Ovary (tissue), 10 donors: ENCODE results near the gene FLACC1. TPM values are rescaled to one million over a fixed set of nuclear protein-coding genes. Genes with fewer than 3 reads are reported as not detected.
A peak's percentile ranks its signal among the peaks of the same experiment; 100 is the strongest.

Source experiments
- DNase-seq, 5 donors: peaks; one replicate each; pipeline ENCODE4 v3.0.0-alpha.2; 2019 to 2020
- H3K27ac ChIP-seq, 2 donors: fragments of 200-600 bp; one replicate each; pipeline versions ENCODE4 v1.5.1 to v1.8.0; 2019 to 2022
- H3K27me3 ChIP-seq: fragments of 200-600 bp; one replicate; pipeline ENCODE4 v1.8.0; 2022
- H3K36me3 ChIP-seq: fragments of 200-600 bp; sonication (generic); one replicate; pipeline ENCODE4 v1.5.1; 2019
- H3K4me1 ChIP-seq: one replicate; pipeline ENCODE4 v1.8.1; 2013; ENCODE audit warnings: mild to moderate bottlenecking, moderate library complexity; ENCODE audit not compliant: insufficient read depth
- H3K4me3 ChIP-seq: fragments of 200-600 bp; sonication (generic); one replicate; pipeline ENCODE4 v1.5.1; 2017
- H3K9me3 ChIP-seq, 2 donors: fragments of 200-600 bp in 1 of 2; sonication (generic) in 1 of 2; one replicate each; pipeline versions ENCODE4 v1.5.1 to v1.8.1; 2013 to 2019; ENCODE audit warnings: mild to moderate bottlenecking in 1 of 2, moderate library complexity in 1 of 2
- CTCF ChIP-seq, 3 donors: fragments of 450-650 bp in 2 of 3; fragments of 200-600 bp in 1 of 3; IDR thresholded peaks; one replicate each; pipeline versions ENCODE4 v1.5.1 to v1.8.0; 2016 to 2022; ENCODE audit warnings: antibody characterized with exemption in 3 of 3, mild to moderate bottlenecking in 1 of 3
- EP300 ChIP-seq: sonication (generic); formaldehyde crosslinking; IDR thresholded peaks from one replicate; pipeline ENCODE4 v1.6.1; 2017; ENCODE audit warnings: antibody characterized with exemption
- POLR2A ChIP-seq: fragments of 450-650 bp; IDR thresholded peaks from one replicate; pipeline ENCODE4 v1.6.1; 2017; ENCODE audit warnings: antibody characterized with exemption, mild to moderate bottlenecking, moderate library complexity
- WGBS, 3 donors: extraction: QIAGEN DNeasy Blood & Tissue Kit in 1 of 3; methylation state at CpG; one replicate each; pipeline versions ENCODE4 v1.1.5 to v1.1.7; 2013 to 2017; 5-methylcytosine and 5-hydroxymethylcytosine counted together
- intact Hi-C, 4 donors: fragments of 100-400 bp; cut with DNase I; formaldehyde crosslinking; loops; one replicate each; pipeline versions ENCODE4 v1.11.0 to v1.15.1; 2022 to 2023
- long read RNA-seq, 3 donors: library from polyadenylated mRNA in 2 of 3; unstranded in 2 of 3; transcript quantifications; one replicate each; pipeline ENCODE4 v2.0.0 and lab custom pipeline, GENCODE V29; 2021 to 2026
- polyA plus RNA-seq, 2 donors: library from polyadenylated mRNA; stranded (reverse); fragments of 200-250 nt in 1 of 2; fragments of 350-450 nt in 1 of 2; fragmentation: Illumina TruSeq in 1 of 2; extraction: RNeasy Lipid Tissue Mini Kit (QIAGEN cat#74804) in 1 of 2; gene quantifications; one replicate each; pipeline ENCODE4 v1.2.3, GENCODE V29; 2013 to 2014
- total RNA-seq, 7 donors: library from RNA; depleted of rRNA in 2 of 7; stranded (reverse); fragments of >200 nt in 2 of 7; fragmentation: NEBNext Ultra II Directional in 3 of 7; extraction: Animal tissue kit (Norgen Biotek cat#: 25700) in 3 of 7; gene quantifications; one replicate each; pipeline versions ENCODE4 v1.1.0 to v1.2.4, GENCODE V29; 2016 to 2023
- donor health status: DM: no; HTN: no; CAD: no; lungs with moderate emphysema.
- donor health status: DM: no; HTN: no; CAD: no.
- donor health status: Bipolar disorder and iron deficiency.
- donor health status: DM: yes; HTN: yes; CAD: no.
- donor health status: DM: no; HTN: no; CAD: no.
- donor health status: DM: yes; HTN: yes; CAD: no.

FLACC1 gene
- 1 to 10 TPM in 3 of 7 donors, under 1 TPM in 3, not detected in 1; 0.37 to 4.4 (median 1.3) TPM for total RNA-seq
- polyA plus RNA-seq = under 1 TPM; 0.30 to 0.78 TPM
- long read RNA-seq, donor 1 = 0 reads
- long read RNA-seq, donor 2 = 0 reads
- long read RNA-seq, donor 3 = 0 reads

- peaks cover 2% of the 10 kb centered on the region for H3K4me1 ChIP-seq
- no peaks in the 10 kb centered on the region for H3K27me3 ChIP-seq
- 22 to 45% (median 41%) methylated on average over 1 of the region's 1 CpG for WGBS, 3 donors
- H3K9me3 ChIP-seq = no peaks in the 10 kb centered on the region
- TF ChIP-seq POLR2A (no peak), CTCF (IDR thresholded peaks at IDR 0.05) (no peak), EP300 (no peak)
- intact Hi-C loops = no loop called here
- no peak for DNase-seq
- H3K4me3 ChIP-seq = no peak within 1 kb of the TSS
- no peak within 1 kb of the TSS for H3K27ac ChIP-seq
- no peaks in the 10 kb centered on the region for H3K36me3 ChIP-seq
These were observed at the start of gene FLACC1 for GRCh38 chr2:201357221-201357620. Gene FLACC1 (minus strand): TSS chr2:201357345. CDS start chr2:201351404, 5,941 bp downstream.

- H3K9me3 ChIP-seq = no peaks in the 10 kb centered on the region
- no peaks in the 10 kb centered on the region for H3K36me3 ChIP-seq
- H3K27ac ChIP-seq = peak overlapping the region; percentile 7 to 72
- 8 to 16% (median 11%) methylated on average over 3 of the region's 3 CpGs for WGBS, 3 donors
- H3K27me3 ChIP-seq = no peaks in the 10 kb centered on the region
- DNase-seq = peak in 2 of 5 donors; percentile 21 to 72
- intact Hi-C loops = no loop called here
- peaks cover 6% of the 10 kb centered on the region for H3K4me1 ChIP-seq
- no peak for TF ChIP-seq EP300
- no peak for TF ChIP-seq POLR2A
- no peak for TF ChIP-seq CTCF (IDR thresholded peaks at IDR 0.05)
- H3K4me3 ChIP-seq = no peak overlapping the region
These were observed 49.0 kb upstream of the FLACC1 start for GRCh38 chr2:201406077-201406662.

GRCh38 chr2:201404699-201405280, 47.6 kb upstream of the FLACC1 start:
- peaks cover 6% of the 10 kb centered on the region for H3K4me1 ChIP-seq
- no peaks in the 10 kb centered on the region for H3K9me3 ChIP-seq
- intact Hi-C loops = no loop called here
- H3K36me3 ChIP-seq = no peaks in the 10 kb centered on the region
- DNase-seq = no peak
- no peak overlapping the region for H3K4me3 ChIP-seq
- WGBS, 3 donors = 86 to 96% (median 94%) methylated on average over 3 of the region's 3 CpGs
- no peaks in the 10 kb centered on the region for H3K27me3 ChIP-seq
- TF ChIP-seq CTCF (IDR thresholded peaks at IDR 0.05) (no peak), EP300 (no peak)
- H3K27ac ChIP-seq = no peak overlapping the region

- H3K27ac ChIP-seq = no peak overlapping the region
- H3K4me3 ChIP-seq = no peak overlapping the region
- TF ChIP-seq EP300 (no peak), POLR2A (no peak), CTCF (IDR thresholded peaks at IDR 0.05) (no peak)
- DNase-seq = no peak
- WGBS, 3 donors = 54 to 73% (median 68%) methylated on average over 3 of the region's 3 CpGs
- peaks cover 6% of the 10 kb centered on the region for H3K4me1 ChIP-seq
- H3K9me3 ChIP-seq = no peaks in the 10 kb centered on the region
- no peaks in the 10 kb centered on the region for H3K27me3 ChIP-seq
- no peaks in the 10 kb centered on the region for H3K36me3 ChIP-seq
- intact Hi-C loops = no loop called here
These were observed 46.7 kb upstream of the FLACC1 start for GRCh38 chr2:201403880-201404279.
